IPS DF 6.9 (cell line): ENCODE data around the gene HIPK1.

Source experiments
- DNase-seq: peaks from one replicate; pipeline ENCODE4 v3.0.0-alpha.2; 2013; ENCODE audit warnings: low read depth, low spot score
- H3K27ac ChIP-seq: one replicate; pipeline ENCODE4 v1.5.1; 2013; ENCODE audit warnings: low read length, control low read depth
- H3K27me3 ChIP-seq: 2 replicates; pipeline ENCODE4 v1.6.1; 2013; ENCODE audit warnings: mild to moderate bottlenecking, low read length; ENCODE audit not compliant: control insufficient read depth, insufficient read depth
- H3K36me3 ChIP-seq: 2 replicates; pipeline ENCODE4 v1.6.1; 2013; ENCODE audit warnings: low read length; ENCODE audit not compliant: control insufficient read depth, insufficient read depth
- H3K4me1 ChIP-seq: 2 replicates; pipeline ENCODE4 v1.6.1; 2013; ENCODE audit warnings: low read length; ENCODE audit not compliant: control insufficient read depth, insufficient read depth
- H3K4me3 ChIP-seq: 2 replicates; pipeline ENCODE4 v1.5.1; 2013; ENCODE audit warnings: mild to moderate bottlenecking, low read length
- H3K9me3 ChIP-seq: 2 replicates; pipeline ENCODE4 v1.6.1; 2013; ENCODE audit warnings: low read length, inconsistent platforms; ENCODE audit not compliant: control insufficient read depth, insufficient read depth
- WGBS: extraction: QIAGEN DNeasy Blood & Tissue Kit; methylation state at CpG from one replicate; pipeline ENCODE4 v1.1.7; 2013; ENCODE audit warnings: mixed read lengths, missing lambda C conversion rate; ENCODE audit not compliant: insufficient read length, insufficient coverage; 5-methylcytosine and 5-hydroxymethylcytosine counted together

The HIPK1 gene

GRCh38 chr1:113928941-113929749 is at the start of gene HIPK1:
HIPK1 (plus strand) TSS chr1:113929324.
- H3K27me3 ChIP-seq, result no peaks in the 10 kb centered on the region
- no peak within 1 kb of the TSS for H3K27ac ChIP-seq
- peak; percentile 33 for DNase-seq
- no peaks in the 10 kb centered on the region for H3K4me1 ChIP-seq
- H3K4me3 ChIP-seq, result peak within 1 kb of the TSS; percentile 86
- WGBS, result no CpG with 5 or more reads among the region's 61 CpGs
- H3K9me3 ChIP-seq, result no peaks in the 10 kb centered on the region
- H3K36me3 ChIP-seq, result no peaks in the 10 kb centered on the region

- no peak overlapping the region for H3K27ac ChIP-seq
- H3K9me3 ChIP-seq, result no peaks in the 10 kb centered on the region
- no peak for DNase-seq
- H3K27me3 ChIP-seq, result no peaks in the 10 kb centered on the region
- H3K4me1 ChIP-seq, result no peaks in the 10 kb centered on the region
- no peaks in the 10 kb centered on the region for H3K36me3 ChIP-seq
- WGBS, result no CpG with 5 or more reads among the region's 4 CpGs
- H3K4me3 ChIP-seq, result no peak overlapping the region
Measured at GRCh38 chr1:113879739-113880038, 49.4 kb upstream of the HIPK1 start.

- Histone ChIP-seq H3K27ac (no peak overlapping the region), H3K4me1 (no peaks in the 10 kb centered on the region), H3K9me3 (no peaks in the 10 kb centered on the region), H3K27me3 (no peaks in the 10 kb centered on the region), H3K4me3 (no peak overlapping the region), H3K36me3 (no peaks in the 10 kb centered on the region)
- DNase-seq, result no peak
- WGBS, result no CpG with 5 or more reads among the region's 2 CpGs
Measured at GRCh38 chr1:113881661-113882060, 47.5 kb upstream of the HIPK1 start.

GRCh38 chr1:113886417-113887401 is 42.4 kb upstream of the HIPK1 start:
- no peaks in the 10 kb centered on the region for H3K4me1 ChIP-seq
- no peak overlapping the region for H3K27ac ChIP-seq
- no peaks in the 10 kb centered on the region for H3K27me3 ChIP-seq
- no peak for DNase-seq
- no peaks in the 10 kb centered on the region for H3K9me3 ChIP-seq
- no peak overlapping the region for H3K4me3 ChIP-seq
- no peaks in the 10 kb centered on the region for H3K36me3 ChIP-seq
- WGBS, result no CpG with 5 or more reads among the region's 17 CpGs

DNA sequence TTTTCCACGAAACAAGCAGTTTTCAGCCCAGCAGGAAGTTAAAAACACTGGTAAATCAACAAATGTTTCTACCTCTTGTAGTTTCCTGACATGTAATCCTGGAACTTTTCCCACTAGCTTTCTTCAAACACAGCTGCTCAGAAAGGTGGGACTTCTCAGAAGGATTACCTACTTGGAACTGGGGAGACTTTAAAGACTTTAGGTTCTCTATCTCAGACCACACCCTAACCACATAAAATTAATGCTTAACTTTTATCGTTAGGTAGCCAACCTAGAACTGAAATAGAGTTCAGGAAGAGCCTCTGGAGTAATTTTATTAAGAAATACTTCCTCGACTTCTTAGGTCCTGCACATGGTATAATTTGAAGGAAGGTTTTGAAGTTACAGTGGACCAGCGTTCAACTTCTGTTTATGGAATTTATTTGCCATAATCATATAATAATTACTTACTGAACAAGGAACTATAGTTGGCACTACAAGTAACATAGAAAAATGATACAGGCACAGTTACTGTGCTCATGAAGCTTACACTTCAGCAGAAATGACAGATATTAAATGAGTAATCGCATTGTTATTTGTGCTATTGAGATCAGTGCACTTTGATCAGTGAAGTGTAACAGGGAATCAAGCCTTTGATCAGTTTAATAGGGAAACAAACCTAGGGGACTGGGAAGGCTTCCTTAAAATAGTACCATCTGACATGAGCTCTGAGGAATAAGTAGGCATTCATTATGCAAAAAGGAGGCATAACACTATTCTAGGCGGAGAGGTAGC is 41.5 kb upstream of the HIPK1 start, which contains the start of gene BCL2L15:
Gene BCL2L15 (minus strand): TSS at position 180 of the 774 bp plus-strand sequence. CDS start 206 bp downstream, outside the sequence.
- no peaks in the 10 kb centered on the region for H3K9me3 ChIP-seq
- H3K27ac ChIP-seq, result no peak within 1 kb of the TSS
- DNase-seq, result no peak
- WGBS, result no CpG with 5 or more reads among the region's 6 CpGs
- H3K36me3 ChIP-seq, result no peaks in the 10 kb centered on the region
- no peaks in the 10 kb centered on the region for H3K27me3 ChIP-seq
- H3K4me3 ChIP-seq, result no peak within 1 kb of the TSS
- H3K4me1 ChIP-seq, result no peaks in the 10 kb centered on the region

DNA sequence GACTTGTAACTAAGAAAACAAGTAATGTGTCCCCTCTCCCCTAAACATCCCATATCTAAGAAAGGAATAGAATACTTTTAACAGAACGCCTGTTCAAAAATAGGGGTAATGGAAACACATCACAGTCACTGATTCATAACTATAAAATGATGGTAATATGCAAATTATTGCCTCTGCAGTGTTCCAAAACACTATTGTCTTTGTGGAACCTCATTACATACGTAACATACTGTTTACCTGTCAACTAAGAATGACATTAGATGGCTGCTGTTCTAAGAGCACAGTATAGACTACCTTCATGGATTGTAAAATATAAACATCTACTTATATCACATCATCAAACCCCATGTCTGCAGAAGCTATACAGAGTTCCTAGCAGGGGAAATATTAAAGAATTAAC is 38.3 kb upstream of the HIPK1 start:
- H3K27ac ChIP-seq, result no peak overlapping the region
- no CpG with 5 or more reads among the region's 2 CpGs for WGBS
- no peaks in the 10 kb centered on the region for H3K27me3 ChIP-seq
- H3K36me3 ChIP-seq, result no peaks in the 10 kb centered on the region; the same call in 1 of the 2 replicates
- no peaks in the 10 kb centered on the region for H3K4me1 ChIP-seq
- no peak for DNase-seq
- H3K4me3 ChIP-seq, result no peak overlapping the region
- H3K9me3 ChIP-seq, result no peaks in the 10 kb centered on the region

DNA sequence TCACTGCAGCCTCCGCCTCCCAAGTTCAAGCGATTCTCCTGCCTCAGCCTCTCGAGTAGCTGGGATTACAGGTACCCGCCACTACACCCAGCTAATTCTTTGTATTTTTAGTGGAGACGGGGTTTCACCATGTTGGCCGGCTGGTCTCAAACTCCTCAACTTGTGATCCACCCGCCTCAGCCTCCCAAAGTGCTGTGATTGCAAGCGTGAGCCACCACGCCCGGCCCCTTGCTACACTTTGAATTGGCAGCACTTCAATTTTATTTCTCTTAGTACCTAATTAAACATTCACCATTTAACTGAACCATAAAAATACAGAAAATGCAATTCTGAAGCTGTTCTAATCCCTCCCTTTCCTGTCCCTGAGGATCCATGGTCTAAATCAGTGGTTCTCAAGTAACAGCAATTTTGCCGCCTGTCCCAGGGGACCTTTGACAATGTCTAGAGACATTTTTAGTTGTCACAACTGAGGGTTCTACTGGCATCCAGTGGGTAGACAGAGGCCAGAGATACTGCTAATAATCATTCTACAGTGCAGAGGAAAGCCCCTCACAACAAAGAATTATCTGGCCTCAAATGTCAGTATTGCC is 37.4 kb upstream of the HIPK1 start:
- Histone ChIP-seq H3K9me3 (no peaks in the 10 kb centered on the region), H3K4me1 (no peaks in the 10 kb centered on the region), H3K27ac (no peak overlapping the region), H3K36me3 (no peaks in the 10 kb centered on the region; the same call in 1 of the 2 replicates), H3K4me3 (no peak overlapping the region), H3K27me3 (no peaks in the 10 kb centered on the region)
- no CpG with 5 or more reads among the region's 11 CpGs for WGBS
- DNase-seq, result no peak

DNA sequence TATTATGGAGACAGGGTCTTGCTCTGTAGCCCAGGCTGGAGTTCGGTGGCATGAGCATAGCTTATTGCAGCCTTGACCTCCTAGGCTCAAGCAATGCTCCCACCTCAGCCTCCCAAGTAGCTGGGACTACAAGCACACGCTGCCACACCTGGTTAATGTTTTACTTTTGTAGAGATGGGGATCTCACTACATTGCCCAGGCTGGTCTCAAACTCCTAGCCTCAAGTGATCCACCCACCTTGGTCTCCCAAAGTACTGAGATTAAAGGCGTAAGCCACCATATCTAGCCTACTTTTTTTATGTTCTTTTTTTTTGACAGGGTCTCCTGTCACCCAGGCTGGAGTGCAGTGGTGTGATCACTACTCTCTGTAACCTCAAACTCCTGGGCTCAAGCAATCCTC is 35.9 kb upstream of the HIPK1 start:
- no CpG with 5 or more reads among the region's 3 CpGs for WGBS

GRCh38 chr1:113895098-113895497 is 34.0 kb upstream of the HIPK1 start:
- WGBS, result no CpG with 5 or more reads among the region's 6 CpGs

More for the DNA sequence above, 35.9 kb upstream of the HIPK1 start:
- H3K9me3 ChIP-seq, result no peaks in the 10 kb centered on the region
- no peaks in the 10 kb centered on the region; the same call in 1 of the 2 replicates for H3K36me3 ChIP-seq
- H3K27me3 ChIP-seq, result no peaks in the 10 kb centered on the region
- H3K4me1 ChIP-seq, result no peaks in the 10 kb centered on the region
- DNase-seq, result no peak
- H3K4me3 ChIP-seq, result no peak overlapping the region
- H3K27ac ChIP-seq, result no peak overlapping the region

More at GRCh38 chr1:113895098-113895497, 34.0 kb upstream of the HIPK1 start:
- Histone ChIP-seq H3K9me3 (no peaks in the 10 kb centered on the region), H3K27me3 (no peaks in the 10 kb centered on the region), H3K27ac (no peak overlapping the region), H3K36me3 (no peaks in the 10 kb centered on the region; the same call in 1 of the 2 replicates), H3K4me1 (no peaks in the 10 kb centered on the region), H3K4me3 (no peak overlapping the region)
- DNase-seq, result no peak
